GM23248 (cell line): Measurements from ENCODE around the gene COX7A2L.

Source experiments
- EZH2 ChIP-seq: fragments of 200-600 bp; sonication (generic); IDR thresholded peaks from 2 replicates; pipeline ENCODE4 v1.6.1; 2018; ENCODE audit warnings: antibody characterized with exemption, mild to moderate bottlenecking; ENCODE audit not compliant: insufficient read depth, poor library complexity, severe bottlenecking
- EZH2phosphoT487 ChIP-seq: fragments of 200-600 bp; sonication (generic); IDR thresholded peaks from 2 replicates; pipeline ENCODE4 v1.6.1; 2018; ENCODE audit warnings: antibody characterized with exemption, moderate library complexity, mild to moderate bottlenecking, low read depth; ENCODE audit not compliant: insufficient read depth

- TF ChIP-seq EZH2 (no peak), EZH2phosphoT487 (no peak)
Observed at GRCh38 chr2:42401773-42402172, 40.8 kb upstream of the COX7A2L start.
